Measurements from ENCODE around the gene RTP5.
"Not testable (repeated sequence)": the region's sequence is repeated elsewhere in the genome, so short reads cannot be mapped to it uniquely, and the experiment has no call there.

RTP5 gene

GRCh38 chr2:241869087-241869961, at the start of gene RTP5:
Gene RTP5 (plus strand): TSS chr2:241869729. CDS start chr2:241869757, 28 bp downstream.
- Mint-ChIP-seq H3K27me3 (peaks cover 19% of the 10 kb centered on the region), H3K4me1 (peaks cover 19% of the 10 kb centered on the region), H3K4me3 (no peak within 1 kb of the TSS), H3K27ac (no peak within 1 kb of the TSS), H3K36me3 (peaks cover 4% of the 10 kb centered on the region), H3K9me3 (no peaks in the 10 kb centered on the region)
- DNase-seq (ENCODE audit: low spot score in 2 of 2) (no peak), ATAC-seq (ENCODE audit: low read depth) (no peak)

- Mint-ChIP-seq H3K27me3 (peaks cover 27% of the 10 kb centered on the region), H3K4me1 (peaks cover 19% of the 10 kb centered on the region)
- H3K36me3 Mint-ChIP-seq; ATAC-seq (ENCODE audit: low read depth); H3K27ac Mint-ChIP-seq; H3K4me3 Mint-ChIP-seq; H3K9me3 Mint-ChIP-seq: not testable (repeated sequence)
- DNase-seq (ENCODE audit: low spot score in 2 of 2), result peak in 1 of 2 donors; percentile 10
Measured at GRCh38 chr2:241819947-241820624, 49.4 kb upstream of the RTP5 start.

DNA sequence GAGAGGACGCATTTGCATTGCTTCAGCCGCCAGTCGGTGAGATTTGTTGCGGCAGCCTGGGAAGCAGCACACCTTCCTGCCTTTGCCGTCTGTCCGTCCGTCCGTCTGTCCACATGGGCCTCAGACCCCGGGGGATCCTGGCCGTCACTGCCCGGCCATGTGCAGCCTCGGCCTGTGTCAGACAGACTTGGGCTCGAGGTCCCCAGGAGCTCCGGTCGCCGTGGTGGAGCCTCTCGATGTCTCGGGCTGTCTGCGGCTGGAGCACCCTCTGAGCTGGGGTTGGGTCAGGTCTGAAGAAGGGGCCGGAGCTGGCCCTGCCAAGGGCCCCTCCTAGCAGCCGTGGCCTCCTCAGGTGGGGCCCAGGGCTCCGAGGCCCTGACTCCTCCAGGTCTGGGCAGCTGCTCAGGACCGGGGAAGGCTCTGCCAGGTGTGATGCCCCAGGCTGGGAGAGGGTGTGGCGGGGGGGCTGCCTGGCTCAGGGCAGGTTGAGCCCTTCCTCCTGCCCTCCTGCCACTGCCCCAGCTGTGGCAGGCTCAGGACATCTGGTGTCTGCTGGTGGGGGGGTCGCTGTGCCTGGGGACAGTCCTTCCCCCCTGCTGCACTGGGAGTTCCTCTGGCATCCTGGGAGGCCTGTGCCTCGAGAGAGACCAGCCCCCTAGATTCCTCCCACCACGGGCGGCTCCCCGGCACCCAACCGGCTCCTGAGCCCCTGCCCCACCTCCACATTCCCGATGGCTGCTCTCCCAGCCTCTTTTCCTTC, 48.7 kb upstream of the RTP5 start:
- Mint-ChIP-seq H3K4me3 (no peak overlapping the region), H3K36me3 (peaks cover 5% of the 10 kb centered on the region), H3K9me3 (peaks cover 7% of the 10 kb centered on the region), H3K27ac (no peak overlapping the region), H3K4me1 (peaks cover 19% of the 10 kb centered on the region), H3K27me3 (peaks cover 24% of the 10 kb centered on the region)
- peak in 1 of 2 donors; percentile 8 for DNase-seq (ENCODE audit: low spot score in 2 of 2)
- ATAC-seq (ENCODE audit: low read depth), result no peak

GRCh38 chr2:241821460-241822263, 47.9 kb upstream of the RTP5 start:
- ATAC-seq (ENCODE audit: low read depth) (no peak), DNase-seq (ENCODE audit: low spot score in 2 of 2) (peak in 1 of 2 donors; percentile 12)
- H3K4me1 Mint-ChIP-seq, result peaks cover 19% of the 10 kb centered on the region
- H3K27me3 Mint-ChIP-seq, result peaks cover 29% of the 10 kb centered on the region
- no peak overlapping the region for H3K27ac Mint-ChIP-seq
- no peak overlapping the region for H3K4me3 Mint-ChIP-seq
- peaks cover 10% of the 10 kb centered on the region for H3K9me3 Mint-ChIP-seq
- H3K36me3 Mint-ChIP-seq, result peaks cover 5% of the 10 kb centered on the region

DNA sequence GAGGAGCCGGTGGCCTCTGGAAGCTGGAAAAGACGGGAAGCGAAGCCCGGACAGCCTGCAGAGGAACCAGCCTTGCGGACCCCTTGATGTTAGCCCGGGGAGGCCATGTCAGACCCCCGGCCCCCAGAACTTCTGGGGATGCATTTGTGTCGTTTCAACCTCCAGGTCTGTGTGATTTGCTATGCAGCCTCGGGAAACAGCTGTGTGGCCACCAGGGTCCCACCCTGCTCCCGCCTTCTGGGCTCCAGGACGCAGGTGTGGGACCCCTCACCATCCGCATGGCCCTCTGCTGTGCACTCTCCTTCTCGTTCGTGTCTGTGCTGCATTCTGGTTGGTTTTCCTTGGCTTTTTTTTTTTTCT, 47.3 kb upstream of the RTP5 start:
- Mint-ChIP-seq H3K36me3 (peaks cover 5% of the 10 kb centered on the region), H3K4me3 (no peak overlapping the region), H3K27me3 (peaks cover 29% of the 10 kb centered on the region), H3K9me3 (peaks cover 10% of the 10 kb centered on the region), H3K4me1 (peaks cover 18% of the 10 kb centered on the region), H3K27ac (peak overlapping the region; percentile 65)
- DNase-seq (ENCODE audit: low spot score in 2 of 2) (peak in 1 of 2 donors; percentile 7), ATAC-seq (ENCODE audit: low read depth) (no peak)

- H3K4me3 Mint-ChIP-seq; H3K9me3 Mint-ChIP-seq; H3K36me3 Mint-ChIP-seq; DNase-seq (ENCODE audit: low spot score in 2 of 2); ATAC-seq (ENCODE audit: low read depth): not testable (repeated sequence)
- H3K27me3 Mint-ChIP-seq, result peaks cover 27% of the 10 kb centered on the region
- H3K27ac Mint-ChIP-seq, result peak overlapping the region; percentile 80
- peaks cover 15% of the 10 kb centered on the region for H3K4me1 Mint-ChIP-seq
Measured at GRCh38 chr2:241823531-241824437, 45.7 kb upstream of the RTP5 start.

GRCh38 chr2:241827394-241827793, 42.1 kb upstream of the RTP5 start:
- Mint-ChIP-seq H3K27me3 (peaks cover 24% of the 10 kb centered on the region), H3K36me3 (peaks cover 5% of the 10 kb centered on the region), H3K27ac (no peak overlapping the region), H3K4me1 (peaks cover 9% of the 10 kb centered on the region), H3K9me3 (peaks cover 14% of the 10 kb centered on the region), H3K4me3 (no peak overlapping the region)
- no peak for ATAC-seq (ENCODE audit: low read depth)
- no peak for DNase-seq (ENCODE audit: low spot score in 2 of 2)

GRCh38 chr2:241833101-241833663, 36.3 kb upstream of the RTP5 start:
- H3K27ac Mint-ChIP-seq, result no peak overlapping the region
- peaks cover 6% of the 10 kb centered on the region for H3K27me3 Mint-ChIP-seq
- DNase-seq (ENCODE audit: low spot score in 2 of 2) (no peak), ATAC-seq (ENCODE audit: low read depth) (no peak)
- no peak overlapping the region for H3K4me3 Mint-ChIP-seq
- no peaks in the 10 kb centered on the region for H3K36me3 Mint-ChIP-seq
- H3K9me3 Mint-ChIP-seq, result peaks cover 7% of the 10 kb centered on the region
- no peaks in the 10 kb centered on the region for H3K4me1 Mint-ChIP-seq

DNA sequence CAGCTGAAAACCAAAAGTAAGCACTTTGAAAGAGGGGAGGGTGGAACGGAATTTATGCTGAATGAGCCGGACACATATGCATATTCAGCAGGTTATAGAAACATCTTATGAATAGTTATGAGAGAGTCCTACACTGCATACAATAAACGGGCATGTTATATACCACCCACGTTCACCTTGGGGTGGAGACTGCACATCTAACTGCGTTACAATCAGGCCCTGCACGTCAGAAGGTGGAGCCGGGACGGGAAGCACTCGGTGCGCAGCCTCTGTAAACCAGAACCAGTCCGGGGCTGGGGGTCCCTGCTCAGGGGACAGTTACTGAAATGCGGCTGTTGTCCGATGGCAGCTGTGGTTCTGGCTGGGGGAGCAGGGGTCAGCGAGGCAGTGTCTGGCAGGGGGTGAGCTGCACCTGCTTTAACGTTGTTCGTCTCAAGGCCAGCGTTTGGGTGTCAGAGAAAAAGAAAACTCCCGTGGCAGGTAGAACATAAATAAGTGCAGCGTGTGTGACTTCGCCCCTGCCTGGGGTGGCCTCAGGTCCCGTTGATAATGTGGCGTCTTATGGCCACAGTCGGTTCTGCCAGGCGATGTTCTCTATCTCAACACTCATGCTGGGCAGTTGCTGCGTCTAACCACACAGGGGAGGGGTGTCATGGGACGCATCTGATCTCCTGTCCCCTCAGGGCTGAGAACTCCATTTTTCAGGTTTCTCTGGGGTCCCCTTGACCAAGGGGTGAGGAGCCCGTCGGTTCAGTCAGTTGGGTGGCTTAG, 35.6 kb upstream of the RTP5 start:
- not testable (repeated sequence) for H3K27ac Mint-ChIP-seq; H3K4me1 Mint-ChIP-seq; H3K4me3 Mint-ChIP-seq; H3K9me3 Mint-ChIP-seq; H3K27me3 Mint-ChIP-seq; ATAC-seq (ENCODE audit: low read depth); DNase-seq (ENCODE audit: low spot score in 2 of 2); H3K36me3 Mint-ChIP-seq

- peaks cover 6% of the 10 kb centered on the region for H3K27me3 Mint-ChIP-seq
- no peak for ATAC-seq (ENCODE audit: low read depth)
- peaks cover 7% of the 10 kb centered on the region for H3K9me3 Mint-ChIP-seq
Measured at GRCh38 chr2:241834527-241835210, 34.9 kb upstream of the RTP5 start.

GRCh38 chr2:241835611-241836010, 33.9 kb upstream of the RTP5 start:
- H3K27ac Mint-ChIP-seq, result no peak overlapping the region
- peaks cover 6% of the 10 kb centered on the region for H3K27me3 Mint-ChIP-seq
- H3K4me1 Mint-ChIP-seq, result no peaks in the 10 kb centered on the region
- H3K9me3 Mint-ChIP-seq, result peaks cover 7% of the 10 kb centered on the region
- ATAC-seq (ENCODE audit: low read depth) (no peak), DNase-seq (ENCODE audit: low spot score in 2 of 2) (no peak)
- no peak overlapping the region for H3K4me3 Mint-ChIP-seq
- H3K36me3 Mint-ChIP-seq, result no peaks in the 10 kb centered on the region

More at GRCh38 chr2:241834527-241835210, 34.9 kb upstream of the RTP5 start:
- H3K4me3 Mint-ChIP-seq, result no peak overlapping the region
- DNase-seq (ENCODE audit: low spot score in 2 of 2), result no peak
- no peaks in the 10 kb centered on the region for H3K4me1 Mint-ChIP-seq
- no peaks in the 10 kb centered on the region for H3K36me3 Mint-ChIP-seq
- no peak overlapping the region for H3K27ac Mint-ChIP-seq
